Activated B cell treated with CpG ODN at 0.5 μM for 24 hours (primary cell): Measurements from ENCODE around the gene SPTBN4. TPM values are rescaled to one million over a fixed set of nuclear protein-coding genes. Genes with fewer than 3 reads are reported as not detected.

ENCODE experiments used
- total RNA-seq: library from RNA; stranded (reverse); gene quantifications from 2 replicates; pipeline ENCODE4 v1.2.3, GENCODE V29; 2022

The SPTBN4 gene
- total RNA-seq, 1 donor from 2014 or later = 0.20 TPM

Other genes with a start within 250 kb of the SPTBN4 start
- not detected in 2 replicates for gene TTC9B, start 248.6 kb upstream of the SPTBN4 start, total RNA-seq
- 0.16 and 0.42 TPM in 2 replicates for gene CCNP, start 240.3 kb upstream of the SPTBN4 start, total RNA-seq
- 157 and 176 TPM in 2 replicates for gene AKT2, start 181.7 kb upstream of the SPTBN4 start, total RNA-seq
- gene C19orf47, start 118.6 kb upstream of the SPTBN4 start, total RNA-seq = 14.6 and 14.7 TPM in 2 replicates
- gene PLD3, start 118.3 kb upstream of the SPTBN4 start, total RNA-seq = 37.0 and 37.8 TPM in 2 replicates
- gene HIPK4, start 76.8 kb upstream of the SPTBN4 start, total RNA-seq = 0.09 TPM in 1 of 2 replicates, not detected in the other
- 1.4 and 1.7 TPM in 2 replicates for gene PRX, start 53.6 kb upstream of the SPTBN4 start, total RNA-seq
- 13.4 and 13.9 TPM in 2 replicates for gene SERTAD1, start 41.0 kb upstream of the SPTBN4 start, total RNA-seq
- 43.5 and 48.4 TPM in 2 replicates for gene SERTAD3, start 22.7 kb upstream of the SPTBN4 start, total RNA-seq
- gene BLVRB, start 1.3 kb upstream of the SPTBN4 start, total RNA-seq = 12.3 and 14.6 TPM in 2 replicates
- gene SHKBP1, start 109.9 kb downstream of the SPTBN4 start, total RNA-seq = 184 and 213 TPM in 2 replicates
- 57.2 and 75.1 TPM in 2 replicates for gene LTBP4, start 134.4 kb downstream of the SPTBN4 start, total RNA-seq
- gene NUMBL, start 223.7 kb downstream of the SPTBN4 start, total RNA-seq = 4.4 and 11.8 TPM in 2 replicates
- gene COQ8B, start 249.9 kb downstream of the SPTBN4 start, total RNA-seq = 34.4 and 38.5 TPM in 2 replicates